Gastroesophageal sphincter (tissue), 3 donors: ENCODE measurements around the gene NOL4L.

Experiments used
- CTCF ChIP-seq, 4 experiments: fragments of 200-600 bp in 2 of 4; fragments of 450-650 bp in 2 of 4; sonication (generic) in 1 of 4; IDR thresholded peaks; one replicate each; pipeline ENCODE4 v1.5.1; 2017 to 2019; ENCODE audit warnings: antibody characterized with exemption in 4 of 4, mild to moderate bottlenecking in 2 of 4, moderate library complexity in 2 of 4
- EP300 ChIP-seq: sonication (generic); formaldehyde crosslinking; IDR thresholded peaks from one replicate; pipeline ENCODE4 v1.6.1; 2017; ENCODE audit warnings: antibody characterized with exemption, mild to moderate bottlenecking
- POLR2A ChIP-seq, 2 donors: fragments of 450-650 bp; IDR thresholded peaks; one replicate each; pipeline ENCODE4 v1.6.1; 2017; ENCODE audit warnings: antibody characterized with exemption in 2 of 2, mild to moderate bottlenecking in 2 of 2, moderate library complexity in 1 of 2

GRCh38 chr20:32517518-32517873, 67.6 kb downstream of the NOL4L start:
- TF ChIP-seq CTCF (IDR thresholded peaks at IDR 0.05) = no peak
- no peak for TF ChIP-seq EP300
- TF ChIP-seq POLR2A (IDR thresholded peaks at IDR 0.05) = no peak
